ENCODE results near the gene ANKMY2.
"Not testable (repeated sequence)": the region's sequence is repeated elsewhere in the genome, so short reads cannot be mapped to it uniquely, and the experiment has no call there.

ANKMY2 gene

DNA sequence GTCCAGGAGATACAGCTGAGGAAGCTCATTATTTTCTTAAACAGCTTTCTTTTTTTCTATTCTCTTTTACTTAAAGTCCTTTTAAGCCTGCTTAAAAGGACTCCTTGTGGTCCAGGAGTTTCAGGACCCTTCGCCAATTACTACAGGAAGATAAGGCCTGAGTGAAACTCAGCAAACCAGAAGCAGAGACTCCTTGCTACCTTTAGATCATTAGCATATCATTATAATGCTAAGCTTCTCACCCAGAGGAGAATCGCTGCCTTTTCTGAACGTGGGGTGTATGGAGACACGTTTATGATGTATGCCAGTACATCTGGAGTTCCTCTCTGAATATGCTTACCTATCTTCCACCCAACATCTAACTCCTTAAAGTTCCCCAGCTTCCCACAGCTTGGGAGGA is 47.5 kb downstream of the ANKMY2 start:
- no peaks in the 10 kb centered on the region for H3K4me1 Mint-ChIP-seq
- H3K27me3 Mint-ChIP-seq (ENCODE audit: low read depth): no peaks in the 10 kb centered on the region
- H3K9me3 Mint-ChIP-seq: no peaks in the 10 kb centered on the region
- H3K36me3 Mint-ChIP-seq (ENCODE audit: low read depth): peaks cover 50% of the 10 kb centered on the region
- TF ChIP-seq, protein P1, sequence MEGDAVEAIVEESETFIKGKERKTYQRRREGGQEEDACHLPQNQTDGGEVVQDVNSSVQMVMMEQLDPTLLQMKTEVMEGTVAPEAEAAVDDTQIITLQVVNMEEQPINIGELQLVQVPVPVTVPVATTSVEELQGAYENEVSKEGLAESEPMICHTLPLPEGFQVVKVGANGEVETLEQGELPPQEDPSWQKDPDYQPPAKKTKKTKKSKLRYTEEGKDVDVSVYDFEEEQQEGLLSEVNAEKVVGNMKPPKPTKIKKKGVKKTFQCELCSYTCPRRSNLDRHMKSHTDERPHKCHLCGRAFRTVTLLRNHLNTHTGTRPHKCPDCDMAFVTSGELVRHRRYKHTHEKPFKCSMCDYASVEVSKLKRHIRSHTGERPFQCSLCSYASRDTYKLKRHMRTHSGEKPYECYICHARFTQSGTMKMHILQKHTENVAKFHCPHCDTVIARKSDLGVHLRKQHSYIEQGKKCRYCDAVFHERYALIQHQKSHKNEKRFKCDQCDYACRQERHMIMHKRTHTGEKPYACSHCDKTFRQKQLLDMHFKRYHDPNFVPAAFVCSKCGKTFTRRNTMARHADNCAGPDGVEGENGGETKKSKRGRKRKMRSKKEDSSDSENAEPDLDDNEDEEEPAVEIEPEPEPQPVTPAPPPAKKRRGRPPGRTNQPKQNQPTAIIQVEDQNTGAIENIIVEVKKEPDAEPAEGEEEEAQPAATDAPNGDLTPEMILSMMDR (IDR thresholded peaks at IDR 0.05; ENCODE audit: unreplicated experiment in 3 of 3): no peak
- no peak overlapping the region for H3K4me3 Mint-ChIP-seq
- H3K27ac Mint-ChIP-seq: no peak overlapping the region

DNA sequence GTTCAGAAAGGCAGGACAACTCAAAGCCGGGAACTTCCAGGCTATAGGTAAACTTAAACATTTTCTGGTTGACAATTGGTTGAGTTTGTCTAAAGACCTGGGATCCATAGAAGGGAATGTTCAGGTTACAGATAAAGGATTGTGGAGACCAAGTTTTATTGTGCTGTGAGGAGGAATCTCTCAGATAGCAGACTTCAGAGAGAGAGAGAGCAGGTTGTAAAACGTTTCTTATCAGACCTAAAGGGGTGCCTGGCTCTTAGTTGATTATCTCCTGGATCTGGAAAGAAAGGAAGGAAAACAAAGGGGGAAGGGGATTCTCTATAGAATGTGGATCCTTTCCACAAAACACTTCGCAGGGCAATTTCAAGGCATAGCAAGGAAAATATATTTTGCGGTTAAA is 50.0 kb downstream of the ANKMY2 start:
- peaks cover 26% of the 10 kb centered on the region for H3K36me3 Mint-ChIP-seq (ENCODE audit: low read depth)
- H3K27ac Mint-ChIP-seq; H3K4me3 Mint-ChIP-seq; H3K9me3 Mint-ChIP-seq; H3K27me3 Mint-ChIP-seq (ENCODE audit: low read depth); H3K4me1 Mint-ChIP-seq: not testable (repeated sequence)

DNA sequence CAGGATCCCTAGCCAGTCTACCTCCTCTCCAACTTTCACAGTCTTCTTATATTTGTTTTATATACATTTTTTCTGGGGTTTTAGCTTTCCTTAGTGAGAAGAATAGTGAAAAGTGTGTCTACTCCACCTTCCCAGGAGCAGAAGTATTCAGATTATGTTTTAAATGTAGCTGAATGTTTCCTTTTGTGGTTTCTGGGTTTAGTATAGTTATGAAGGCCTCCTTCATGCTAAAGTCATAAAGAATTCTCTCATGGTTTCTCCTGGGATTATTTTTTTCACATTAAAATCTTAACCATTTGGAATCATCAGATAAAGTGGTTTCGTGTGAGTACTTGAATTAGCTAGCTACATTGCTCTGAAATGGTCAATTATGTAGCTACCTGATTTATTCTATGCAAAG is 50.9 kb downstream of the ANKMY2 start:
- H3K9me3 Mint-ChIP-seq: no peaks in the 10 kb centered on the region
- peaks cover 17% of the 10 kb centered on the region for H3K36me3 Mint-ChIP-seq (ENCODE audit: low read depth)
- H3K27ac Mint-ChIP-seq: no peak overlapping the region
- no peaks in the 10 kb centered on the region for H3K4me1 Mint-ChIP-seq
- TF ChIP-seq, protein P1 (IDR thresholded peaks at IDR 0.05; ENCODE audit: unreplicated experiment in 3 of 3): no peak
- H3K4me3 Mint-ChIP-seq: no peak overlapping the region
- no peaks in the 10 kb centered on the region for H3K27me3 Mint-ChIP-seq (ENCODE audit: low read depth)

DNA sequence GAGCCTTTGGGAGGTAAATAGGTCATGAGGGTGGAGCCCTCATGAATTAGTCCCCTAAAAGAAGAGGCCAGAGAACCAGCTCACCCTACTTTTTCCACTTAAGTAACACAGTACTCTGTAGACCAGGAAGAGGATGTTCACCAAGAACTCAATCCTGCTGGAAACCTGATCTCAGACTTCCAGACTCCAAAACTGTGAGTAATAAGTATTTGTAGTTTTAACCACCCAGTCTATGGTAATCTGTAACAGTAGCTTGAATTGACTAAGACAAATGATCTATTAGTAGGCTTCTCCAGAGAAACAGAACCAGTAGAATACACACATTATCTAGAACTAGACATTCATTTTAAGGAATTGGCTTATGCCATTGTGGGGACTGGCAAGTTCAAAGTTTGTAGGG is 51.5 kb downstream of the ANKMY2 start:
- Mint-ChIP-seq H3K36me3 (ENCODE audit: low read depth) (peaks cover 14% of the 10 kb centered on the region), H3K27ac (no peak overlapping the region), H3K4me3 (no peak overlapping the region), H3K4me1 (no peaks in the 10 kb centered on the region), H3K27me3 (ENCODE audit: low read depth) (no peaks in the 10 kb centered on the region), H3K9me3 (no peaks in the 10 kb centered on the region)
- TF ChIP-seq, protein P1 (IDR thresholded peaks at IDR 0.05; ENCODE audit: unreplicated experiment in 3 of 3): no peak

DNA sequence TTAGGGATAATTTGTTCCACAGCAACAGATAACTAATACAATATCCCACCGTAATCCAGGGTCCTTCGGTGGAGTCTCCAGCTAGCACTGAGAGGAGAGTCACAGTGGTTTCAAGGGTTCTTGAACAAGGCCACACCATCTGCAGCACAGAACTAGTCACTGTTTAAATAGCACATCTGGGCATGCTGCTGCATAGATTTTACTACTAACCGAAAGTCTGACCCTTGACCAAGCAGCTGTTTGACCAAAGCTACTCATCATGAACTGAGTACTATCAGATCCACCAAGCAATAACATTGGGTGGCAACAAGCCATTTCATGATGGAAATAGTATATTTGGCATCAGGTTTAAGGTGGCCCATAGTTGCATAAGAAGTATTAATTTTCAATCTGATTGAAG is 53.2 kb downstream of the ANKMY2 start:
- Mint-ChIP-seq H3K36me3 (ENCODE audit: low read depth) (peaks cover 5% of the 10 kb centered on the region), H3K4me3 (no peak overlapping the region), H3K27ac (no peak overlapping the region), H3K4me1 (no peaks in the 10 kb centered on the region), H3K9me3 (no peaks in the 10 kb centered on the region), H3K27me3 (ENCODE audit: low read depth) (no peaks in the 10 kb centered on the region)
- TF ChIP-seq, protein P1 (IDR thresholded peaks at IDR 0.05; ENCODE audit: unreplicated experiment in 3 of 3): no peak

DNA sequence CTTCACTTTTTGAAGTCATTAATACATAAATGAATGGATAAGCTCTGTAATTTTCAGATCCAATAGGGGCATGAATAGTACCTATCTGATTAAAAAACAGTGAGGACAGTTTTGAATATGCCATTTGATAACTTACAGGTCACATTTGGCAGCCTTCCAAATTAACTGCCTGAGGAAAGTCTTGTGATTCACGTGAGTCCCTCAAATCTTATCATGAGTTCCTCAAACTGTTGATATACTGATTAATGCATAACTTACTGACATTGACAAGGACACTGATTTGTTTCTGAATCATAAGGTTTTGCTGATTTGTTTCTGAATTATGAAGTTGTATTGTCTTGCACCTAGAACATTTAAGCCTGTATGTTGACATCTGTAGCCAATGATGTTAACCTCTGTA is 55.1 kb downstream of the ANKMY2 start:
- H3K27ac Mint-ChIP-seq: no peak overlapping the region
- H3K27me3 Mint-ChIP-seq (ENCODE audit: low read depth): no peaks in the 10 kb centered on the region
- H3K4me3 Mint-ChIP-seq: no peak overlapping the region
- peaks cover 1% of the 10 kb centered on the region for H3K36me3 Mint-ChIP-seq (ENCODE audit: low read depth)
- TF ChIP-seq, protein P1 (IDR thresholded peaks at IDR 0.05; ENCODE audit: unreplicated experiment in 3 of 3): no peak
- H3K4me1 Mint-ChIP-seq: no peaks in the 10 kb centered on the region
- H3K9me3 Mint-ChIP-seq: no peaks in the 10 kb centered on the region
